GM13976 (cell line): Measurements from ENCODE around the gene PTGS2.

ENCODE experiments used
- DNase-seq: peaks from one replicate; pipeline ENCODE4 v3.0.0; 2012; ENCODE audit warnings: low spot score
- CTCF ChIP-seq: IDR thresholded peaks from 2 replicates; pipeline ENCODE4 v1.5.1; 2012; ENCODE audit warnings: borderline replicate concordance, mild to moderate bottlenecking; ENCODE audit not compliant: insufficient read depth; ENCODE audit errors: extremely low read depth, missing control alignments, control extremely low read depth
- in situ Hi-C: fragments of 300-500 bp; cut with MboI; formaldehyde crosslinking; loops from one replicate; pipeline ENCODE4 v1.12.0; 2022; ENCODE audit warnings: low sequenced_read_pairs, mixed read lengths, inconsistent platforms; ENCODE audit not compliant: unreplicated experiment

PTGS2 gene

DNA sequence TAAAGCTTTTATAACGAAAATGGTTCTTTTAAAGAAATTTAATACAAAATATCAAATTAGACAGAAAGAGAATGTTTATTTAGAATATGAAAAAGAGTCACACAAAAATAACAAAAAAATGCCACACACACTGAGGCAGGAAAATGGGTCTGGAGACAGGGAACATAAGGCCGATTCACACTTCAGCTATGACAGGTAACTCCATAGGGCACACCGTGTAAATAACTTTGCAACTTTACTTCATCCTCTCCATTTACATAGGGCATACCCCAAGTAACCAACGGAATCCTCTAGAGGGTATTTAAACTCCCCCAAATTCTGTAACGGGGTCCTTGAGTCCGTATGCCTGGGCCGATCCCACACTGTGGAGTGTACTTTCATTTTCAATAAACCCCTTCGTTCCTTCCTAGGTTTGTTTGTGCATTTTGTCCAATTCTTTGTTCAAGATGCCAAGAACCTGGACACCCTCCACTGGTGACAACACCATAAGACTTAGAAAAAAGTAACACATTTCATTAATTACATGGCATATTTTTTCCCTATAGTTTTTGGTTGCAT, 23.1 kb upstream of the PTGS2 start:
- in situ Hi-C loops = no loop called here
- no peak for TF ChIP-seq CTCF
- DNase-seq = no peak

GRCh38 chr1:186700722-186701121, 20.5 kb upstream of the PTGS2 start:
- TF ChIP-seq CTCF = no peak
- DNase-seq = no peak
- in situ Hi-C loops = no loop called here

GRCh38 chr1:186699519-186699918, 19.3 kb upstream of the PTGS2 start:
- TF ChIP-seq CTCF = no peak
- in situ Hi-C loops = no loop called here

DNA sequence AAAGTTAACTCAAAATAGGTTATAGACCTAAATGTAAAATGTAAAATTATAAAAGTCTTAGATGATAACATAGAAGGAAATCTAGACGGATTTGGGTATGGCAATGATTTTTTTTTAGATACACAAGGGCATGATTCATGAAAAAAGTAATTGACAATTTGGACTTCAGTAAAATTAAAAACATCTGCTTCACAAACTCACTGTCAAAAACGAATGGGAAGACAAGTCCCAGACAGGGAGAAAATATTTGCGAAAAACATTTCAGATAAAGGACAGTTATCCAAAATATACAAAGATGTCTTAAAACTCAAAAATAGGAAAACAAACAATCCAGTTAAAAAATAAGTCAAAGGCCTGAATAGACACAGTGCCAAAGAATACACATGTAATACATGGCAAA, 9.7 kb upstream of the PTGS2 start:
- in situ Hi-C loops = no loop called here
- no peak for DNase-seq
- TF ChIP-seq CTCF = no peak

More at GRCh38 chr1:186699519-186699918, 19.3 kb upstream of the PTGS2 start:
- DNase-seq = no peak

DNA sequence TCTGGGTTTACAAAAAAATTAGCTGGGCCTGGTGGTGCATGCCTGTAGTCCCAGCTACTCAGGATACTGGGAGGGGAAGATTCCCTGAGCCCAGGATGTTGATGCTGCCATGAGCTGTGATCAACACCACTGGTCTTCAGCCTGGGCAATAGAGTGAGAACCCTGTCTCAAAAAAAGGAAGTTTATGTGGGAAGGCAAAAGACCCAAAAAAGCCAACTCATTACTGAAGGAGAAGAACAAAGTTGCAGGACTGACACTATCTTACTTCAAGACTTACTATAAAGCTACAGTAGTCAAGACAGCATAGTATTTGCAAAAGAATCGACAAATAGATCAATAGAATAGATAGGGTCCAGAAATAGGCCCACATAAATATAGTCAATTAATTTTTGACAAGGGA, 9.2 kb upstream of the PTGS2 start:
- in situ Hi-C loops = no loop called here
- no peak for TF ChIP-seq CTCF
- no peak for DNase-seq

GRCh38 chr1:186683652-186684410, 3.6 kb upstream of the PTGS2 start:
- in situ Hi-C loops = no loop called here
- DNase-seq = no peak
- TF ChIP-seq CTCF = no peak

DNA sequence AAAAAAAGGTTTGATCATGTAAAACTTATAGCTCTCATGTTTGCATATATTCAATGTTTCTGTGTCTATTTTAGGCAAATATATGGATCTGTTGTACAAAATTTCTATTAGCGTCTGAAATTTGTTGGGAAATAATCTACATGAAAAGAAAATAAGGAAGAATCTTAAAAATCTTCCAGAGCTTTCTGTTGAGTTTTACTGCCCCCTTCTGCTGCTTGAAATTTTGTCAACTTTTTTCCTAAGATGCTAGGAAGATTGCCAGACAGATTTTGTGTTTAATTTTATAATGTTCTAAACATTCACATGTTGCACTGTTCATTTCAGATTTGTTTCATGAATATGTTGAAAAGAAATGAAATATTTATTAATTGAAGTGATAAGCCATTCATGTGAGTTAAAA, 2.5 kb upstream of the PTGS2 start:
- TF ChIP-seq CTCF = no peak
- in situ Hi-C loops = no loop called here
- DNase-seq = no peak
